Hepatocyte (in vitro differentiated cells): ENCODE results near the gene MRNIP.

Experiments used
- CTCF ChIP-seq: fragments of 200-600 bp; sonication (generic); IDR thresholded peaks from 2 replicates; pipeline ENCODE4 v1.5.1; 2016; ENCODE audit warnings: antibody characterized with exemption, mild to moderate bottlenecking; ENCODE audit not compliant: poor library complexity
- EZH2 ChIP-seq: fragments of 200-600 bp; sonication (generic); IDR thresholded peaks from 2 replicates; pipeline ENCODE4 v1.6.1; 2016; ENCODE audit warnings: antibody characterized with exemption, mild to moderate bottlenecking, borderline replicate concordance

DNA sequence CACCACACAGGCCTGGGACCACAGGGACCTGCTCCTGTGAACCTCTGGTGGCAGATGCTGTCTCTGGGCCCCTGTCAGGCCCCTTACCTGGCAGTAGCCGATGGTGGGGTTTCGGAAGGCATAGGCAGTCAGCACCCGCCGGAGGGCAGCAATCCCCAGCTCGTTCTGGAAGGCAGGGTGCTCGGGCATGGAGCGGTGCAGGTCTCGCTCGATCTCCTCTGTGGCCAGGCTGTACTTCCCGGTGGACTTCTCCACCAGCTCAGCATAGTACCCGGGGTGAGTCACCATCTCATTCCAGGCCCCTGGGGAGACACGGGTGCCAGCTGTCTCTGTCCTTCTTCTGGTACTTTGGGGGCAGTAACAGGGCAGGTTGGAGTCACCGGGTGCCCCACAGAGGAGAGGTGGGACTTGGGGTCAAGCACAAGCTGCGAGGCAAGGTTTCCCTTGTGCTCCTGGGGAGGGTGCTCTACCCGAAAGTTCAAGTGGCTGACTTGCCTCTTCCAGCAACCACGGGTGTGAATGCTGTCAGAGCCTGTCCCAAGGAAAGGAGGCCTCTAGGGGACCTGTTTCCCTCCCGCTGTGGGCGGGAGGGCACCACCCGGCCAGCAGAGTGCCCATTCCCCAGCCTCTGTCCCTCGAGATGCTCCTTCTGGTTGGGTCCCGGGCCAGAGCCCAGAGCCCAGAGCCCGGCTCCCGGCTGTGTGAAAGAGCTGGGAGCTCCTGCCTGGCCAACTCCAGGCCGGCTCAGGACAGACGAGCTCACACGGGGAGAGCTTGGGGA is 19.8 kb upstream of the MRNIP start:
- TF ChIP-seq CTCF (no peak), EZH2 (no peak)
